NB4 (cell line): ENCODE measurements around the gene NTRK3.

ENCODE experiments used
- DNase-seq: peaks from one replicate; pipeline ENCODE4 v3.0.0; 2010; ENCODE audit warnings: low read depth
- H3K4me3 ChIP-seq: one replicate; pipeline ENCODE4 v1.5.1; 2011; ENCODE audit warnings: mild to moderate bottlenecking, low read depth, low read length, moderate library complexity
- MYC ChIP-seq: IDR thresholded peaks from 2 replicates; pipeline ENCODE4 v1.6.1; 2011; ENCODE audit warnings: low read depth, low read length
- POLR2A ChIP-seq: IDR thresholded peaks from 2 replicates; pipeline ENCODE4 v1.6.1; 2011; ENCODE audit warnings: mild to moderate bottlenecking; ENCODE audit not compliant: insufficient read length; ENCODE audit errors: extremely low read depth
- TF ChIP-seq, protein P1 (sequence below): IDR thresholded peaks from one replicate; pipeline ENCODE4 v1.5.1; 2012; ENCODE audit warnings: low read depth, low read length
- TF ChIP-seq, protein P2 (sequence below): IDR thresholded peaks from 2 replicates; pipeline ENCODE4 v1.6.1; 2011; ENCODE audit warnings: low read depth, low read length

NTRK3 gene

DNA sequence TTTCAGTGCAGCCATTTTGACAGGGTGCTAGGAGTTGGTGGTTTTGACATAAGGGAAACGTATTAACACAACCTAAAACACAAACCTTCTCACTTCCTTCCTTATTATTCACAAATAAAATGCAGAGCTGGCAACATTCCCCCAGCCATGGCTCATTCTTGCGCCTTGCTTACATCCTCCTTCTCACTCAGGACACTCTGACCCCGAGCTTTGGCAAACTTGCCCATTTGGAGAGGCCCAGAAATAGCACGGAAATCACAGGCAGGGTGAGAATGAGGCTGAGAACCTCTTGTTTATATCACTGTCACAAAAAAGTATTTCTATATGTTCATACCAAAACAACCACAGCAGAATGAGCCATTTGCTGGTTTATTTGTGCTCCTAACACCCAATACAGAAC, 244.3 kb downstream of the NTRK3 start:
- TF ChIP-seq, protein P1, sequence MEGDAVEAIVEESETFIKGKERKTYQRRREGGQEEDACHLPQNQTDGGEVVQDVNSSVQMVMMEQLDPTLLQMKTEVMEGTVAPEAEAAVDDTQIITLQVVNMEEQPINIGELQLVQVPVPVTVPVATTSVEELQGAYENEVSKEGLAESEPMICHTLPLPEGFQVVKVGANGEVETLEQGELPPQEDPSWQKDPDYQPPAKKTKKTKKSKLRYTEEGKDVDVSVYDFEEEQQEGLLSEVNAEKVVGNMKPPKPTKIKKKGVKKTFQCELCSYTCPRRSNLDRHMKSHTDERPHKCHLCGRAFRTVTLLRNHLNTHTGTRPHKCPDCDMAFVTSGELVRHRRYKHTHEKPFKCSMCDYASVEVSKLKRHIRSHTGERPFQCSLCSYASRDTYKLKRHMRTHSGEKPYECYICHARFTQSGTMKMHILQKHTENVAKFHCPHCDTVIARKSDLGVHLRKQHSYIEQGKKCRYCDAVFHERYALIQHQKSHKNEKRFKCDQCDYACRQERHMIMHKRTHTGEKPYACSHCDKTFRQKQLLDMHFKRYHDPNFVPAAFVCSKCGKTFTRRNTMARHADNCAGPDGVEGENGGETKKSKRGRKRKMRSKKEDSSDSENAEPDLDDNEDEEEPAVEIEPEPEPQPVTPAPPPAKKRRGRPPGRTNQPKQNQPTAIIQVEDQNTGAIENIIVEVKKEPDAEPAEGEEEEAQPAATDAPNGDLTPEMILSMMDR, result no peak
- TF ChIP-seq, protein P2, sequence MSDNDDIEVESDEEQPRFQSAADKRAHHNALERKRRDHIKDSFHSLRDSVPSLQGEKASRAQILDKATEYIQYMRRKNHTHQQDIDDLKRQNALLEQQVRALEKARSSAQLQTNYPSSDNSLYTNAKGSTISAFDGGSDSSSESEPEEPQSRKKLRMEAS, result no peak
- TF ChIP-seq POLR2A (no peak), MYC (no peak)
- DNase-seq, result no peak
- no peak overlapping the region for H3K4me3 ChIP-seq

DNA sequence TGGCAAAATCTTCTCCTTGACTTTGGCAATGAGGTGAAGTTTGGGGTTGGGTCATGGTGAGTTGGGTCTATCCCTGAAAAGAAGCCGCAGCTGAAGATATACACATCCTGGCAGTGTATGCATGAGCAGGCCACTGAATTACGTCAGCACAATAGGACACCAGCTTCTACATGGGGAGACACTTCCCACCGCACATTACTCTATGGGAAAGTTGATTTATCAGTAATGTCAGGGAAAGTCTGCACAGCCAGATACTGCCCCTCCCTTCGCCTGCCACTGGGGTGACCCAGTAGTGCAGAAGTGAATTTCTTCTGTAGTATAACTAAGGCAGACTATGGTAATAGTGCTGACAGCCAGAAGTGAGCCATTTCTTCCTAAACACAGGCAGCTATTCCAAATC, 245.0 kb downstream of the NTRK3 start:
- TF ChIP-seq MYC (no peak), POLR2A (no peak)
- TF ChIP-seq, protein P1, result no peak
- TF ChIP-seq, protein P2, result no peak
- no peak for DNase-seq
- no peak overlapping the region for H3K4me3 ChIP-seq

DNA sequence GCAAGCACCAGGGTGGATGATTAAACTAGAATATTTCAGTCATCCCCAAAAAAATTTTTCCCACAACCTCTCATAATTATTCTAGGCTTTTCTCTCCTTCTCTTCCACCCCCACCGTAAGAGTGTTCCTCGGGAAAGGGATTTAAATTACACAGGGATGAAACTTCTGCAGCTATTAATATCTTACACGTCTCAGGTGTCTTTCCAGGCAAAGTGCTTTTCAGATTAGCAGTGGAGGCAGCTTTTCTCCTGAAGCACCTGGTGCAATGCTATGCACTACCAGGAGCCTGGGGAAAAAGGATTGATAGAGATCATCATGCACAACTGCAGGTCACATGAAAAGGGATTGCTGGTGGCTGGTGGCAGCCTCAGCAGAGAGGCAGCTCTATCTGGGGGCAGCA, 250.4 kb downstream of the NTRK3 start:
- H3K4me3 ChIP-seq, result no peak overlapping the region
- DNase-seq, result no peak
- TF ChIP-seq, protein P1, result no peak
- TF ChIP-seq, protein P2, result no peak
- TF ChIP-seq POLR2A (no peak), MYC (no peak)

DNA sequence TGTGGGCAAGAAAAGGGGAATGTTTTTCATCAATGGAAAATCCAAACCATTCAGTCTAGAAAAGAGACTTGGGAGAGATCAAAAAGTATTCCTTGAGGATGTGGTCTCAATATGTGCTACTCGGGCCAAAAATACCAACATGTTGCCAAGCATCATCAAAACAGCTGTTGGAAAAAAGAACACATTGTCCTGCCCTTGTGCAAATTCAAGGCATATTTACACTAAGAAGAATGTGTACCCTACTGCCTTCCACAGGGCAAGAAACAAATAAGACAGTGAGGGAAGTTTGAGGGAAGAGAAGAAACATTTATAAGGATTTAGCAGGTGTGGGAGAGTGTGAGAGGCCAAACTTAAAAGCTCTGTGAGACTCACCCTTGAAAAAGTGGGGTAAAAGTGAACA, 252.1 kb downstream of the NTRK3 start:
- H3K4me3 ChIP-seq, result no peak overlapping the region
- TF ChIP-seq, protein P2, result no peak
- TF ChIP-seq MYC, result no peak
- TF ChIP-seq, protein P1, result no peak
- no peak for TF ChIP-seq POLR2A
- DNase-seq, result no peak

DNA sequence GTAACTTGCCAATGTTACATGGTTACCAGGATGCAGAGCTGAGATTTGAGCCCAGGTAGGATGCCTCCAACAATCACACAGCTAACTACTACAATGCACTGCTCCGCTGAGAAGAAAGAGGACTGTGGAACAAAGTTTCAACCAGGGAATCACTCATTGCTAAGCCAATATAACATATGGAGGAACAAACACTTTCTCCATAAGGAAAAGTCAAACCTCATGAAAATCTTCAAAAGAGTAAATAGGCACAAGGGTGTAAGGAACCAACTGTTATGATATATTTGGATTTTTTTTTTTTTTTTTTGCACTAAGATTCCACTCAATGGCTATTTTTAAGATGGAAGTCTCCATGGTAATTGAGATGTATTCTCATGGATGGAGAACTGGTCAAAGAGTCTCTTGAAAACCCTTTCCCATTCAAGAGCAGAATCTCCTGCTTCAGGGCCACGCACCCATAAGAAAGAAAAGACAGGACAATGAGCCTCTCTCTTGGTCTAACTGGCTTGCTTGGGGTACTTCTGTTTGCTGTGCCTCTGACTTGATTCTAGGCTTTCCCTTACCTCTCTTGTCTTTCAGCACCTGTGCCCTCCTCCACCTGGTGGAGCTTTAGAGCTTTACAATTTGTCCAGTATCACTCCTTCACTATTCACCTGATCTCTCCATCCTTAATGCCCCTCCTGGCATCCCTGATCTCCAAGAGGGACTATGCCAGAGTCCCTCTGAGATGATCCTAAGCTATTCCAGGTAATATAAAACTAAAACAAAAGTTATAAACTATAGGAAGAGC, 252.8 kb downstream of the NTRK3 start:
- no peak for DNase-seq
- TF ChIP-seq, protein P1, result no peak
- TF ChIP-seq, protein P2, result no peak
- no peak for TF ChIP-seq MYC
- TF ChIP-seq POLR2A, result no peak
- no peak overlapping the region for H3K4me3 ChIP-seq

DNA sequence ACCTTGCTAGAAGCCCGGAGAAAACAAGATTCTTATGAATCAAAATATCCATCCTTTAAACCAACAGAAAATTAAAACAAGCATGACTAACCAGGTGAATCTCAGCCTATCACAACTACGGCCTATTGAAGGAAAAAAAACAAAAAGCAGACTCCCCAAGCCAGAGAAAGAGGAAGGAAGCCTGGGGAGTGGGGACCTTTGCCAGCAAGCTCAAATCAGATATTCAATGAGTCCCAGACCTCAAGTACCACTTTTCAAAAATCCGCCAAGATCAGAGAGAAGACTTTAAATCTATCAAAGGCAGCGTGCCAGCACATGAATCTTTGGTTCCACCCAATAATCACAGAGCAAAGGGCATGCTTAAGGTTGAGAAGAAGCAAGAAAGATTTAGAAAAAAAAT, 253.8 kb downstream of the NTRK3 start:
- DNase-seq, result no peak

More for the DNA sequence above, 253.8 kb downstream of the NTRK3 start:
- no peak overlapping the region for H3K4me3 ChIP-seq
- TF ChIP-seq, protein P2, result no peak
- TF ChIP-seq, protein P1, result no peak
- TF ChIP-seq MYC (no peak), POLR2A (no peak)
